GM18498 (cell line): Measurements from ENCODE around the gene RFX2.
"Not testable (repeated sequence)": the region's sequence is repeated elsewhere in the genome, so short reads cannot be mapped to it uniquely, and the experiment has no call there.

Experiments
- ATAC-seq: cut with Tn5 transposase; IDR thresholded peaks from one replicate; pipeline ENCODE4 v1.9.1; 2021; ENCODE audit warnings: mild to moderate bottlenecking, moderate library complexity; ENCODE audit not compliant: unreplicated experiment

Gene RFX2

GRCh38 chr19:6076675-6077463, 33.4 kb downstream of the RFX2 start:
- ATAC-seq: no peak

GRCh38 chr19:6076291-6076665, 34.0 kb downstream of the RFX2 start:
- ATAC-seq: no peak

- ATAC-seq: no peak
These were observed 35.4 kb downstream of the RFX2 start for GRCh38 chr19:6074709-6075403.

GRCh38 chr19:6073858-6074708, 36.2 kb downstream of the RFX2 start:
- ATAC-seq: no peak

- ATAC-seq: not testable (repeated sequence)
These were observed 37.1 kb downstream of the RFX2 start for GRCh38 chr19:6073233-6073632.

GRCh38 chr19:6071875-6072274, 38.4 kb downstream of the RFX2 start:
- no peak for ATAC-seq

GRCh38 chr19:6070720-6071485, 39.4 kb downstream of the RFX2 start:
- ATAC-seq: no peak

- no peak for ATAC-seq
These were observed 40.1 kb downstream of the RFX2 start for GRCh38 chr19:6070207-6070681.

- no peak for ATAC-seq
These were observed 41.0 kb downstream of the RFX2 start for GRCh38 chr19:6069268-6069791.

- no peak for ATAC-seq
These were observed 41.6 kb downstream of the RFX2 start for GRCh38 chr19:6068711-6069110.

GRCh38 chr19:6067975-6068374, 42.3 kb downstream of the RFX2 start:
- ATAC-seq: no peak

- ATAC-seq: no peak
These were observed 43.3 kb downstream of the RFX2 start for GRCh38 chr19:6066661-6067646.

- no peak for ATAC-seq
These were observed 44.5 kb downstream of the RFX2 start for GRCh38 chr19:6065685-6066374.

GRCh38 chr19:6064336-6065073, 45.8 kb downstream of the RFX2 start:
- no peak for ATAC-seq

GRCh38 chr19:6063576-6064335, 46.5 kb downstream of the RFX2 start:
- no peak for ATAC-seq

GRCh38 chr19:6062961-6063575, 47.2 kb downstream of the RFX2 start:
- ATAC-seq: no peak

GRCh38 chr19:6062274-6062673, 48.0 kb downstream of the RFX2 start:
- ATAC-seq: no peak
